H1 (cell line): ENCODE data around the gene PPP2R2D. TPM values are rescaled to one million over a fixed set of nuclear protein-coding genes. Genes with fewer than 3 reads are reported as not detected.

Source experiments
- CTCF ChIA-PET: fragments of 300-600 bp; sonication (Branson Sonifier 250); formaldehyde crosslinking; loops from one replicate; lab custom pipeline; 2021; ENCODE audit not compliant: partially characterized antibody; lab: Charles Lee
- POLR2A ChIA-PET: fragments of 300-600 bp; sonication (Branson Sonifier 250); formaldehyde crosslinking; loops from one replicate; lab custom pipeline; 2021; ENCODE audit warnings: inconsistent platforms; ENCODE audit not compliant: partially characterized antibody; lab: Charles Lee
- DNase-seq, 2 experiments: peaks; one replicate each; pipeline versions ENCODE4 v3.0.0 to v3.0.0-alpha.2; 2010 to 2022; ENCODE audit warnings: low spot score in 2 of 2, low read depth in 1 of 2, mixed read lengths in 1 of 2
- FAIRE-seq: peaks from 2 replicates; lab custom pipeline; 2011; peaks lifted over from hg19 to GRCh38; lab: Jason Lieb, UNC
- H2AFZ ChIP-seq: 2 replicates; pipeline ENCODE4 v1.8.1; 2012; ENCODE audit warnings: low read length, inconsistent platforms
- H2AK5ac ChIP-seq: 2 replicates; pipeline ENCODE4 v1.6.1; 2013; ENCODE audit warnings: low read depth, low read length
- H2BK120ac ChIP-seq: replicated peaks from 2 replicates; pipeline ENCODE3; 2013; ENCODE audit warnings: low read depth, low read length, inconsistent platforms
- H2BK12ac ChIP-seq: 2 replicates; pipeline ENCODE4 v1.6.1; 2013; ENCODE audit warnings: low read depth, low read length
- H2BK15ac ChIP-seq: 2 replicates; pipeline ENCODE4 v1.6.1; 2013; ENCODE audit warnings: low read length
- H2BK20ac ChIP-seq: 2 replicates; pipeline ENCODE4 v1.6.1; 2013; ENCODE audit warnings: low read length
- H2BK5ac ChIP-seq: 2 replicates; pipeline ENCODE4 v1.6.1; 2013; ENCODE audit warnings: low read depth, low read length
- H3K14ac ChIP-seq: 2 replicates; pipeline ENCODE4 v1.6.1; 2013; ENCODE audit warnings: inconsistent platforms; ENCODE audit not compliant: insufficient read length
- H3K18ac ChIP-seq: 2 replicates; pipeline ENCODE4 v1.6.1; 2013; ENCODE audit warnings: low read length; ENCODE audit errors: extremely low read depth
- H3K23ac ChIP-seq: 2 replicates; pipeline ENCODE4 v1.6.1; 2013; ENCODE audit warnings: inconsistent platforms; ENCODE audit not compliant: insufficient read length
- H3K23me2 ChIP-seq: 2 replicates; pipeline ENCODE4 v1.6.1; 2013; ENCODE audit warnings: low read depth, low read length
- H3K27ac ChIP-seq: 2 replicates; pipeline ENCODE4 v1.6.1; 2011; ENCODE audit warnings: low read depth, low read length, inconsistent platforms
- H3K27me3 ChIP-seq, 4 experiments: replicated peaks in 1 of 4; 1 replicate in 1 of 4; 2 replicates in 3 of 4; pipeline versions ENCODE4 v1.6.1 to v1.8.1; 2011 to 2013; ENCODE audit warnings: low read length in 3 of 4, mild to moderate bottlenecking in 3 of 4, inconsistent platforms in 2 of 4, mixed read lengths in 2 of 4, moderate library complexity in 1 of 4; ENCODE audit not compliant: control insufficient read depth in 3 of 4, insufficient read depth in 3 of 4; ENCODE audit errors: extremely low read depth in 1 of 4
- H3K36me3 ChIP-seq, 4 experiments: 2 replicates each; pipeline versions ENCODE4 v1.6.1 to v1.8.1; 2011 to 2013; ENCODE audit warnings: mild to moderate bottlenecking in 4 of 4, low read length in 3 of 4, moderate library complexity in 2 of 4, control low read depth in 1 of 4, inconsistent platforms in 1 of 4; ENCODE audit not compliant: insufficient read depth in 4 of 4, control insufficient read depth in 2 of 4
- H3K4ac ChIP-seq: replicated peaks from 2 replicates; pipeline ENCODE3; 2013; ENCODE audit warnings: low read length, low read depth, mixed read lengths, inconsistent platforms; ENCODE audit not compliant: insufficient read length
- H3K4me1 ChIP-seq, 4 experiments: replicated peaks in 1 of 4; 1 replicate in 1 of 4; 2 replicates in 3 of 4; pipeline versions ENCODE4 v1.6.1 to v1.8.1; 2011 to 2013; ENCODE audit warnings: low read length in 3 of 4, inconsistent platforms in 2 of 4, mixed read lengths in 1 of 4; ENCODE audit not compliant: insufficient read depth in 4 of 4, control insufficient read depth in 3 of 4
- H3K4me2 ChIP-seq, 2 experiments: 2 replicates each; pipeline versions ENCODE4 v1.6.1 to v1.8.1; 2011 to 2013; ENCODE audit warnings: low read depth in 2 of 2, low read length in 2 of 2, control low read depth in 1 of 2, inconsistent platforms in 1 of 2, mild to moderate bottlenecking in 1 of 2; ENCODE audit not compliant: insufficient read depth in 1 of 2
- H3K4me3 ChIP-seq, 4 experiments: fragments of 200-600, 300-600 bp in 1 of 4; sonication (generic), shearing (Covaris generic), sonication (Bioruptor Twin) in 1 of 4; 2 replicates each; pipeline versions ENCODE4 v1.5.1 to v1.8.1; 2011 to 2016; ENCODE audit warnings: low read length in 4 of 4, low read depth in 3 of 4, control low read depth in 2 of 4, inconsistent platforms in 2 of 4, mild to moderate bottlenecking in 2 of 4, mixed read lengths in 1 of 4, moderate library complexity in 1 of 4; ENCODE audit not compliant: insufficient read depth in 2 of 4; ENCODE audit errors: extremely low read depth in 1 of 4
- H3K56ac ChIP-seq: replicated peaks from 2 replicates; pipeline ENCODE3; 2013; ENCODE audit warnings: low read depth, mild to moderate bottlenecking, mixed read lengths, low read length, inconsistent platforms; ENCODE audit not compliant: insufficient read length
- H3K79me1 ChIP-seq: 2 replicates; pipeline ENCODE4 v1.6.1; 2013; ENCODE audit warnings: low read depth, low read length, control low read depth
- H3K79me2 ChIP-seq, 2 experiments: 2 replicates each; pipeline versions ENCODE4 v1.6.1 to v1.8.1; 2012 to 2013; ENCODE audit warnings: low read length in 2 of 2, mild to moderate bottlenecking in 2 of 2, inconsistent platforms in 1 of 2; ENCODE audit not compliant: insufficient read depth in 2 of 2, control insufficient read depth in 1 of 2
- H3K9ac ChIP-seq, 4 experiments: replicated peaks in 1 of 4; 1 replicate in 1 of 4; 2 replicates in 3 of 4; pipeline versions ENCODE4 v1.6.1 to v1.8.1; 2011 to 2013; ENCODE audit warnings: low read depth in 3 of 4, low read length in 3 of 4, control low read depth in 2 of 4, mild to moderate bottlenecking in 2 of 4, moderate library complexity in 2 of 4, inconsistent platforms in 1 of 4; ENCODE audit errors: extremely low read depth in 1 of 4
- H3K9me3 ChIP-seq, 2 experiments: 2 replicates each; pipeline versions ENCODE4 v1.6.1 to v1.8.1; 2012 to 2013; ENCODE audit warnings: mild to moderate bottlenecking in 2 of 2, moderate library complexity in 2 of 2, control low read depth in 1 of 2, inconsistent platforms in 1 of 2, low read depth in 1 of 2, low read length in 1 of 2, mixed read lengths in 1 of 2; ENCODE audit not compliant: insufficient read depth in 2 of 2
- H4K20me1 ChIP-seq, 2 experiments: replicated peaks in 1 of 2; 2 replicates each; pipeline versions ENCODE3 to v1.8.1; 2011 to 2013; ENCODE audit warnings: inconsistent platforms in 2 of 2, low read length in 2 of 2, mild to moderate bottlenecking in 1 of 2; ENCODE audit not compliant: insufficient read depth in 2 of 2, control insufficient read depth in 1 of 2
- H4K5ac ChIP-seq: 2 replicates; pipeline ENCODE4 v1.6.1; 2013; ENCODE audit warnings: low read length, low read depth, mixed read lengths, inconsistent platforms; ENCODE audit not compliant: insufficient read length
- H4K8ac ChIP-seq: 2 replicates; pipeline ENCODE4 v1.8.0; 2013; ENCODE audit warnings: mild to moderate bottlenecking, moderate library complexity, low read length, inconsistent platforms; ENCODE audit not compliant: insufficient read depth; ENCODE audit errors: extremely low read depth
- H4K91ac ChIP-seq: replicated peaks from 2 replicates; pipeline ENCODE3; 2013; ENCODE audit warnings: low read length, mixed read lengths, inconsistent platforms; ENCODE audit not compliant: insufficient read length
- ASH2L ChIP-seq: fragments of 200-600, 300-600 bp; sonication (generic); IDR thresholded peaks from one replicate; pipeline ENCODE4 v1.7.1; 2017; ENCODE audit warnings: low read length
- CHD1 ChIP-seq: IDR thresholded peaks from 2 replicates; pipeline ENCODE4 v1.6.1; 2012; ENCODE audit warnings: low read depth, low read length, improper control_type of control experiment
- CTBP2 ChIP-seq: IDR thresholded peaks from 2 replicates; pipeline ENCODE4 v1.7.0; 2011; ENCODE audit warnings: borderline replicate concordance, mild to moderate bottlenecking, moderate library complexity, mixed read lengths, low read length; ENCODE audit not compliant: insufficient read depth, insufficient read length
- EGR1 ChIP-seq: IDR thresholded peaks from 2 replicates; pipeline ENCODE4 v1.6.1; 2011; ENCODE audit warnings: low read depth, low read length, borderline replicate concordance
- EP300 ChIP-seq, 2 experiments: IDR thresholded peaks; 1 replicate in 1 of 2; 2 replicates in 1 of 2; pipeline ENCODE4 v1.6.1; 2011 to 2012; ENCODE audit warnings: low read depth in 2 of 2, low read length in 2 of 2, mild to moderate bottlenecking in 2 of 2, borderline replicate concordance in 1 of 2, inconsistent platforms in 1 of 2, moderate library complexity in 1 of 2
- GTF2F1 ChIP-seq: IDR thresholded peaks from 2 replicates; pipeline ENCODE4 v1.6.1; 2012; ENCODE audit warnings: low read depth, low read length, improper control_type of control experiment, borderline replicate concordance
- KDM4A ChIP-seq: IDR thresholded peaks from one replicate; pipeline ENCODE4 v1.7.1; 2012; ENCODE audit warnings: low read depth, mild to moderate bottlenecking, moderate library complexity, low read length, inconsistent platforms; ENCODE audit not compliant: severe bottlenecking
- POLR2AphosphoS5 ChIP-seq: IDR thresholded peaks from 2 replicates; pipeline ENCODE4 v1.6.1; 2011; ENCODE audit warnings: low read depth, low read length
- SIX5 ChIP-seq: IDR thresholded peaks from 2 replicates; pipeline ENCODE4 v1.6.1; 2011; ENCODE audit warnings: mild to moderate bottlenecking, low read depth, low read length
- SP1 ChIP-seq: IDR thresholded peaks from 2 replicates; pipeline ENCODE4 v1.6.1; 2011; ENCODE audit warnings: low read depth, low read length
- SP2 ChIP-seq: IDR thresholded peaks from 2 replicates; pipeline ENCODE4 v1.6.1; 2012; ENCODE audit warnings: mild to moderate bottlenecking, low read length, inconsistent platforms
- SRF ChIP-seq: IDR thresholded peaks from 2 replicates; pipeline ENCODE4 v1.6.1; 2011; ENCODE audit warnings: mild to moderate bottlenecking, low read depth, low read length, moderate library complexity
- ZNF274 ChIP-seq: IDR thresholded peaks from 2 replicates; pipeline ENCODE4 v1.7.0; 2012; ENCODE audit warnings: low read length, borderline replicate concordance; ENCODE audit errors: extremely low read depth
- WGBS, 2 experiments: shearing (Covaris generic) in 1 of 2; methylation state at CpG; one replicate each; pipeline versions ENCODE4 v1.1.6 to v1.1.7; 2013 to 2015; ENCODE audit warnings: low lambda C conversion rate in 2 of 2, mixed read lengths in 2 of 2, inconsistent platforms in 1 of 2, low coverage in 1 of 2, missing lambda C conversion rate in 1 of 2; ENCODE audit not compliant: insufficient replicate concordance in 2 of 2, insufficient coverage in 1 of 2, insufficient read length in 1 of 2; ENCODE audit errors: extremely low coverage in 1 of 2, missing lambda C conversion rate in 1 of 2; 5-methylcytosine and 5-hydroxymethylcytosine counted together
- polyA plus RNA-seq, 7 experiments: library from polyadenylated mRNA; depleted of rRNA in 3 of 7; stranded (reverse) in 5 of 7; unstranded in 2 of 7; fragments of >200 nt in 5 of 7; fragments of 200-250 nt in 2 of 7; gene quantifications; 1 replicate in 5 of 7; 2 replicates in 1 of 7; 4 replicates in 1 of 7; pipeline versions ENCODE4 v1.2.1 to v1.2.3, GENCODE V29; 2011 to 2013; ENCODE audit warnings: missing spikeins in 2 of 7, mixed read lengths in 2 of 7
- total RNA-seq: library from RNA; stranded (reverse); fragmentation: NEBNext Ultra II Directional; extraction: Animal tissue kit (Norgen Biotek cat#: 25700); gene quantifications from 2 replicates; pipeline ENCODE4 v1.2.1, GENCODE V29; 2021

Gene PPP2R2D
- total and polyA plus RNA-seq, 2 of the 8 experiments (the other 6 are each of a cell fraction or from before 2014, with no cell fraction given): 25.4 to 32.8 TPM

DNA sequence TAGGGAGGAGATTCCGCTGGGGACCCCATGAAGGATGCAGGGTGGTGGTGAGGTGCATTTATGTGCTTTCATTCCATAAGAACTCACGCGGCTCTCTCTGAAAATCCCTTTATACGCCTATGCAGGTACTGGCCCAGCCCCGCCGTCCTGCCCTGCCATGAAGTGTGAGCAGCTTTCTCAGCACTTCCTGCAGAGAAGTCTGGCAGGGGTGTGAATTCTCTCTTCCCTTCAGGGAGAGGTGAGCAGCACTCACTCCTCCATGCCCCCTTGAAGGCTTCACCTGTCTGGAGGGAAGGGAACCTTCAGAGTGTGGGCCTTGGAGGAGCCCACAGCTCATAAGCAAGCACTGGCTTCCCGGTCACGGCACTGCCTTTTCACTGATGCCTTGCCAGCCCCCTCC, 34.0 kb downstream of the PPP2R2D start:
- no peak overlapping the region for H2BK15ac ChIP-seq
- WGBS, 2 experiments: 97% methylated on average over 8 of the region's 8 CpGs; no CpG with 5 or more reads in 1 of the 2 experiments
- POLR2A ChIA-PET: no interaction called here
- H2BK20ac ChIP-seq: no peak overlapping the region
- no peak overlapping the region for H3K4ac ChIP-seq
- peaks cover 32% of the 10 kb centered on the region for H3K79me1 ChIP-seq
- no peak overlapping the region for H3K9ac ChIP-seq
- H4K8ac ChIP-seq: no peak overlapping the region
- no peaks in the 10 kb centered on the region; a peak in 1 of 4 replicates for H3K9me3 ChIP-seq
- H2BK5ac ChIP-seq: no peak overlapping the region
- H3K4me2 ChIP-seq: no peak overlapping the region
- H3K4me1 ChIP-seq: peaks cover 0 to 11% (median 2%) of the 10 kb centered on the region in 4 experiments; a peak in 4 of 7 replicates
- H4K20me1 ChIP-seq: peaks cover 12 to 16% of the 10 kb centered on the region in 2 experiments
- no peak overlapping the region for H3K14ac ChIP-seq
- no peak overlapping the region for H2BK12ac ChIP-seq
- FAIRE-seq (no peak), DNase-seq (no peak)
- H3K36me3 ChIP-seq: peaks cover 0 to 11% (median 8%) of the 10 kb centered on the region in 4 experiments; a peak in 5 of 8 replicates
- no peak overlapping the region for H2AFZ ChIP-seq
- no peaks in the 10 kb centered on the region for H3K23me2 ChIP-seq
- no peak overlapping the region for H4K91ac ChIP-seq
- no peak overlapping the region for H3K18ac ChIP-seq
- H2BK120ac ChIP-seq: no peak overlapping the region
- no peak overlapping the region for H4K5ac ChIP-seq
- no peak overlapping the region for H3K27ac ChIP-seq
- H3K79me2 ChIP-seq: peaks cover 5 to 59% of the 10 kb centered on the region in 2 experiments
- H3K56ac ChIP-seq: no peak overlapping the region
- CTCF ChIA-PET: interaction anchor here (1.5 kb wide), 1 partner anchor 9 kb away, joined by 6 read pairs; no protein-coding TSS in a partner anchor
- H3K23ac ChIP-seq: no peak overlapping the region
- H3K4me3 ChIP-seq: no peak overlapping the region
- no peak overlapping the region for H2AK5ac ChIP-seq
- no peaks in the 10 kb centered on the region for H3K27me3 ChIP-seq
- TF ChIP-seq GTF2F1: no peak
- TF ChIP-seq POLR2AphosphoS5: no peak
- TF ChIP-seq SP1: no peak
- TF ChIP-seq KDM4A: no peak
- no peak for TF ChIP-seq EP300 (IDR thresholded peaks at IDR 0.05; ENCODE audit: borderline replicate concordance in 1 of 2, low read depth in 2 of 2, low read length in 2 of 2)
- no peak for TF ChIP-seq CHD1
- TF ChIP-seq SRF: no peak
- no peak for TF ChIP-seq EGR1
- no peak for TF ChIP-seq SP2
- no peak for TF ChIP-seq CTBP2
- TF ChIP-seq ASH2L: no peak
- TF ChIP-seq ZNF274: no peak
- TF ChIP-seq SIX5: no peak
